Measurements from ENCODE around the gene CWH43.
"Not testable (repeated sequence)": the region's sequence is repeated elsewhere in the genome, so short reads cannot be mapped to it uniquely, and the experiment has no call there.

Gene CWH43

DNA sequence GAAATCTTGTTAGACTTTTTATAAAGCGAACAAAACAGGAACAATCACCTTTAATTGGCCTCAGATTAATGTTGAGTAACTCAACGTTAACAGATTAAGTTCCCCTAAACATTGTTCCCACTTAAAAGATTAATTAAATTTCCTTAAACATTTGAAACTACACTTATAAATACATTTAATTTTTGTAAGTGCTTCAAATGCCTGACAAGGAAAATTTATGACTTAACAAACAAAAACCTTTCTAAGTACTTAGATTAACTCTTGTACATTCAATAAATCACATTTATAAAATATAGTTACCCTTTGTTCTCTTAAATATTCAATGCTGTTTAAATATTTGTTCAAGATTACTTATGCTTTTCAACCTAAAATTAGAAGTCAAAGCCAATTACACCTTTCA lies 40.1 kb upstream of the CWH43 start:
- TF ChIP-seq CTCF (IDR thresholded peaks at IDR 0.05; ENCODE audit: low read depth, low read length): no peak
- no peak for DNase-seq (ENCODE audit: extremely low read depth, low read depth)

GRCh38 chr4:48947731-48948130 lies 38.3 kb upstream of the CWH43 start:
- no peak for DNase-seq (ENCODE audit: extremely low read depth, low read depth)
- no peak for TF ChIP-seq CTCF (IDR thresholded peaks at IDR 0.05; ENCODE audit: low read depth, low read length)

DNA sequence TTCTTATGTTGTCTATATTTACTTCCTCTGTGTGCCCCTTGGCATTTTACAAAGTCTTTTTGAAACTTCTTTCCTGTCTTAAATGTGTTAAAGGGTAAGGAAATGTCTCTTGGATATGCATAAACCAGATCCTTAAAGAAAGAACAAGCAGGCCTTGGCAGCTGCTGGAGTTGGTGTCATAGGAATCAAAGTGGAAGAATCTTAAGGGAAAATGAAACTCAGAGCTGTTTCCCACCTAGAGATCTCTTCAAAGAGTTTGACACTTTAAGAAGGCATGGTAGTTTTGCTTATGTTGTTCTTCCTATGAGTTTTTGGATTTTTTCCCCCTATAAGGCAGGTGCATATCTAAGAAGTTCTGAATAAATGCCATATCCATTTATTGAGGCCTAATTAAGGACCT lies 37.0 kb upstream of the CWH43 start:
- TF ChIP-seq CTCF (IDR thresholded peaks at IDR 0.05; ENCODE audit: low read depth, low read length): no peak
- no peak for DNase-seq (ENCODE audit: extremely low read depth, low read depth)

DNA sequence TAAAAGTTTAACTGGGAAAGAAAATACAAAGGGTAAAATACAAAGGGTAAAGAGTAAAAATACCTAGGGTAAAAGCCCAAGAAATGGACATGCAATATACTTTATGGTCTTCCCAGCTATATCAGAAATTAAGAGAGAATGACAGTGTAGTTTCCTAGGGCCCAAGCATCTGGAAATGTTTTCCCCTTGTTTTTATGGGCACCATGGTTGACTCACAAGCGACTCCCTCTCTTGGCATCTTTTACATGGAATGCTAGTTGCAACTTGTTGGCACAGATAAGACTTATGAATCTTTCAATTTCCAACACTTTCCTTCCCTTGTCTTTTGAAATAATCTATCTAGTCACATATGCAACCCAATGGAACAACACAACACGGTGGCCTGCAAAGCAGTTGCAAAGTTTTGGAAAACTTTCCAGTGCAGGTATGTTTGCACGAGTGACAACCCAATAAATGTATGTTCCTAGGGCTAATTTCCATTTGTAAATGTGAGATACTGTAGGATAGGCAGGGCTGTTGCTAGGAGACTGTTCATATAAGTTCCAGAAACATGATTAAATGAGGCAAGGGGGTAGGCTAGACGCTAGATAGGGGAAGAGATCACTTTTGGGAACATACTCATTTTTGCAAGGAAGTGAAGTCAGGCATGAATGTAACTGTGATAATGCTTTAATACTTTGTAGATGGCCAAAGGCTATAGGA lies 36.4 kb upstream of the CWH43 start:
- DNase-seq (ENCODE audit: extremely low read depth, low read depth): no peak
- no peak for TF ChIP-seq CTCF (IDR thresholded peaks at IDR 0.05; ENCODE audit: low read depth, low read length)

GRCh38 chr4:48954314-48954713 lies 31.8 kb upstream of the CWH43 start:
- no peak for TF ChIP-seq CTCF (IDR thresholded peaks at IDR 0.05; ENCODE audit: low read depth, low read length)
- DNase-seq (ENCODE audit: extremely low read depth, low read depth): no peak

- not testable (repeated sequence) for DNase-seq (ENCODE audit: extremely low read depth, low read depth)
Observed at GRCh38 chr4:48957366-48957765, 28.7 kb upstream of the CWH43 start.

- TF ChIP-seq CTCF (IDR thresholded peaks at IDR 0.05; ENCODE audit: low read depth, low read length): no peak
- no peak for DNase-seq (ENCODE audit: extremely low read depth, low read depth)
Observed at GRCh38 chr4:48958582-48958981, 27.5 kb upstream of the CWH43 start.

DNA sequence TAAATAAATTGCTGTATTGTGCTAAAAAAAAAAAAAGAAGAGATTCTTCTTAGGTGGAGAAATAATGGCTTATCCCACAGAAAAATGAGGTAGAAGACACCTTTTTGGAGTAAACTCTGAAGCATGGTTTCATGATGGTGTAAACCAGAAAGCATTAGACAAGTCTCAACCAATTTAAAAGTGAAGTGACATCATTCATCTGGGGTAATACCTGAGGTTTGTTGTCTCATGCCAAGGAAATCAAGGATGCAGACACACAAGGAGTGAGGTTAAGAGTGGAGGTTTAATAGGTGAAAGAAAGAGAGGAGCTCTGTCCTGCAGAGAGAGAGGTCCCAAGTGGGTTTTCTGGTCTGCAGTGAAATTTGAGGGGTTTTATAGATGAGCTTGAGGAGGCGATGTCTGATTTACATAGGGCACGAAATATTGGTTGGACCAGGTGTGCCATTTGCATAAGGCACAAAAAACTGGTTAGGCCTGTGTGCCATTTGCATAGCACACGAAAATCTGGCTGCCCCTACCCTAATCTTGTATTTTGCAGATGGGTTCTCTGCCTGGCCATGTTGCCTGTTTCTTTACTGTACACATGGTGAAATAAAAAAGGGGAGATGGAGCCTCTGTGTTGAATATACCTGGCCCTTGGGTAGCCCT lies 25.0 kb upstream of the CWH43 start:
- no peak for TF ChIP-seq CTCF (IDR thresholded peaks at IDR 0.05; ENCODE audit: low read depth, low read length)
- no peak for DNase-seq (ENCODE audit: extremely low read depth, low read depth)

Measured in AG09319 (cell line).